SU-DHL-6 (cell line): ENCODE results near the gene DNAH3.
"Not testable (repeated sequence)": the region's sequence is repeated elsewhere in the genome, so short reads cannot be mapped to it uniquely, and the experiment has no call there.

Source experiments
- H2AFZ ChIP-seq: fragments of 200-600 bp; sonication (generic); 2 replicates; pipeline ENCODE4 v1.6.1; 2014; ENCODE audit warnings: low read depth, mild to moderate bottlenecking, moderate library complexity, mixed read lengths, antibody characterized with exemption, low read length; ENCODE audit not compliant: severe bottlenecking
- H3F3A ChIP-seq: fragments of 200-600 bp; shearing (Covaris generic); 2 replicates; pipeline ENCODE4 v1.6.0; 2016; ENCODE audit warnings: antibody characterized with exemption, mild to moderate bottlenecking; ENCODE audit not compliant: insufficient read depth
- H3K27ac ChIP-seq: fragments of 200-600 bp; sonication (generic); 2 replicates; pipeline ENCODE4 v1.5.1; 2016; ENCODE audit warnings: low read depth, mild to moderate bottlenecking, low read length, moderate library complexity, mixed read lengths
- H3K27me3 ChIP-seq: fragments of 200-600 bp; sonication (generic), shearing (Covaris generic); 2 replicates; pipeline ENCODE4 v1.6.0; 2014; ENCODE audit warnings: mild to moderate bottlenecking, low read length
- H3K36me3 ChIP-seq: fragments of 200-600 bp; sonication (generic); 2 replicates; pipeline ENCODE4 v1.6.1; 2014; ENCODE audit warnings: mild to moderate bottlenecking, low read length, mixed read lengths
- H3K4me2 ChIP-seq: fragments of 300-600, 200-600 bp; shearing (Covaris generic), sonication (generic); 2 replicates; pipeline ENCODE4 v1.6.0; 2014; ENCODE audit warnings: low read length, low read depth, mild to moderate bottlenecking; ENCODE audit not compliant: poor library complexity, severe bottlenecking
- H3K4me3 ChIP-seq: fragments of 200-600 bp; sonication (generic); 2 replicates; pipeline ENCODE4 v1.5.1; 2014; ENCODE audit warnings: antibody characterized with exemption, low read length, mild to moderate bottlenecking, mixed read lengths; ENCODE audit not compliant: insufficient read depth, poor library complexity, severe bottlenecking
- H3K79me2 ChIP-seq: fragments of 200-600 bp; sonication (generic); 2 replicates; pipeline ENCODE4 v1.6.1; 2014; ENCODE audit warnings: mild to moderate bottlenecking, low read length, moderate library complexity; ENCODE audit not compliant: insufficient read depth
- H3K9ac ChIP-seq: fragments of 200-600 bp; sonication (generic); 2 replicates; pipeline ENCODE4 v1.7.0; 2014; ENCODE audit warnings: mild to moderate bottlenecking, low read length
- H3K9me2 ChIP-seq: fragments of 200-600 bp; sonication (generic); replicated peaks from 2 replicates; pipeline ENCODE4 v1.6.1; 2014; ENCODE audit warnings: low read length; ENCODE audit not compliant: insufficient read depth
- H3K9me3 ChIP-seq: fragments of 200-600 bp; sonication (generic); 2 replicates; pipeline ENCODE4 v1.6.1; 2014; ENCODE audit warnings: low read length, mixed read lengths; ENCODE audit not compliant: insufficient read depth
- H4K20me1 ChIP-seq: fragments of 200-600 bp; sonication (generic); 2 replicates; pipeline ENCODE4 v1.6.1; 2014; ENCODE audit warnings: low read depth, mild to moderate bottlenecking, antibody characterized with exemption, low read length, moderate library complexity, mixed read lengths
- EZH2phosphoT487 ChIP-seq: fragments of 200-600 bp; sonication (generic), shearing (Covaris generic); conservative IDR thresholded peaks from 2 replicates; pipeline ENCODE4 v1.6.1; 2018; ENCODE audit warnings: mild to moderate bottlenecking, antibody characterized with exemption, low read length, moderate library complexity, mixed read lengths
- TF ChIP-seq, protein P1 (sequence below): fragments of 200-600 bp; sonication (generic); IDR thresholded peaks from one replicate; pipeline ENCODE4 v1.5.1; 2017; ENCODE audit warnings: antibody characterized with exemption, mild to moderate bottlenecking, low read length, moderate library complexity; ENCODE audit not compliant: insufficient read depth, poor library complexity, severe bottlenecking

The DNAH3 gene

DNA sequence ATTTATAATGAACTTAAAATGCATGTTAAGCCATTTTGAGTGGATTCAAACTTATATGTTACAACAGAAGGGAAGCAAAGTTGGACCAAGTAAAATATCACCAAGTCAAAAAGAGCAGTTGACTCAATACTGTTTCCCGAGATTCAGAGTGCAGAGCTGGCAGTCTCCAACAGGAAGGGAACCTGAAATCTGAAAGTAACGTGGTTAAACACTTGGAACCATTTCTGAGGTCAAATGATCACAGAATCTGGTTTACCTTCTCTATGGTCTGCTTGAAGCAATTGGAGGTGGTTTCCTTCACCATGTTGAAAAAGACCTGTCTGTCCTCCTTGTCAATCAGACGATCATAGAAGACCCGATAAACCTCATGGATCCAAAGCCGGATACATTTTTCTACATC lies 163.6 kb downstream of the DNAH3 start:
- no peaks in the 10 kb centered on the region for H3K27me3 ChIP-seq
- H3K9me3 ChIP-seq: no peaks in the 10 kb centered on the region
- no peak overlapping the region for H3K27ac ChIP-seq

DNA sequence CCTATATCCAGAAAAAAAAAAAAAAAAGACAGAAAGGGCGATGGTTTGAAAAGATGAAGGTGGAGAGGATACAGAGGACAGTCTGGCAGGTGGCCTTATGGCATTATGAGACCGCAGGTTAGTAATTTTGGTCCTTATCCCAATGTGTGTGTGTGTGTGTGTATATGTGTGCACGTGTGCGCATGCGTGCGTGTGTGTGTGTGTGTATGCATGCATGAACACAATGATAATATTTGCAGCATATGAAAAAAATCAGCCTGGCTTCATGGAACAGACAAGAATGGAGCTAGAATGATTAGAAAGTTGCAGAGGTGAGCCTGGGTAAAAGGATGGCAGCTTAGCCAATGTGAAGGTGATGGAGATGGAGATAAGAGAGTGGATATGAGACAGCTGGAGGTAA lies 166.6 kb downstream of the DNAH3 start:
- Histone ChIP-seq H3K79me2 (no peaks in the 10 kb centered on the region), H3K27me3 (no peaks in the 10 kb centered on the region), H3K4me3 (no peak overlapping the region), H3K36me3 (no peaks in the 10 kb centered on the region), H2AFZ (no peak overlapping the region), H3F3A (no peaks in the 10 kb centered on the region), H3K9me3 (no peaks in the 10 kb centered on the region), H3K27ac (no peak overlapping the region), H3K9me2 (no peaks in the 10 kb centered on the region), H3K9ac (no peak overlapping the region), H3K4me2 (no peak overlapping the region), H4K20me1 (no peaks in the 10 kb centered on the region)
- TF ChIP-seq, protein P1, sequence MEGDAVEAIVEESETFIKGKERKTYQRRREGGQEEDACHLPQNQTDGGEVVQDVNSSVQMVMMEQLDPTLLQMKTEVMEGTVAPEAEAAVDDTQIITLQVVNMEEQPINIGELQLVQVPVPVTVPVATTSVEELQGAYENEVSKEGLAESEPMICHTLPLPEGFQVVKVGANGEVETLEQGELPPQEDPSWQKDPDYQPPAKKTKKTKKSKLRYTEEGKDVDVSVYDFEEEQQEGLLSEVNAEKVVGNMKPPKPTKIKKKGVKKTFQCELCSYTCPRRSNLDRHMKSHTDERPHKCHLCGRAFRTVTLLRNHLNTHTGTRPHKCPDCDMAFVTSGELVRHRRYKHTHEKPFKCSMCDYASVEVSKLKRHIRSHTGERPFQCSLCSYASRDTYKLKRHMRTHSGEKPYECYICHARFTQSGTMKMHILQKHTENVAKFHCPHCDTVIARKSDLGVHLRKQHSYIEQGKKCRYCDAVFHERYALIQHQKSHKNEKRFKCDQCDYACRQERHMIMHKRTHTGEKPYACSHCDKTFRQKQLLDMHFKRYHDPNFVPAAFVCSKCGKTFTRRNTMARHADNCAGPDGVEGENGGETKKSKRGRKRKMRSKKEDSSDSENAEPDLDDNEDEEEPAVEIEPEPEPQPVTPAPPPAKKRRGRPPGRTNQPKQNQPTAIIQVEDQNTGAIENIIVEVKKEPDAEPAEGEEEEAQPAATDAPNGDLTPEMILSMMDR: no peak
- TF ChIP-seq EZH2phosphoT487: no peak

More for the DNA sequence above, 163.6 kb downstream of the DNAH3 start:
- Histone ChIP-seq H3K79me2 (no peaks in the 10 kb centered on the region), H4K20me1 (no peaks in the 10 kb centered on the region), H3K4me2 (no peak overlapping the region), H3K36me3 (no peaks in the 10 kb centered on the region), H3K9me2 (no peaks in the 10 kb centered on the region), H3K9ac (no peak overlapping the region), H3F3A (no peaks in the 10 kb centered on the region), H3K4me3 (no peak overlapping the region), H2AFZ (no peak overlapping the region)
- TF ChIP-seq, protein P1: no peak
- no peak for TF ChIP-seq EZH2phosphoT487

DNA sequence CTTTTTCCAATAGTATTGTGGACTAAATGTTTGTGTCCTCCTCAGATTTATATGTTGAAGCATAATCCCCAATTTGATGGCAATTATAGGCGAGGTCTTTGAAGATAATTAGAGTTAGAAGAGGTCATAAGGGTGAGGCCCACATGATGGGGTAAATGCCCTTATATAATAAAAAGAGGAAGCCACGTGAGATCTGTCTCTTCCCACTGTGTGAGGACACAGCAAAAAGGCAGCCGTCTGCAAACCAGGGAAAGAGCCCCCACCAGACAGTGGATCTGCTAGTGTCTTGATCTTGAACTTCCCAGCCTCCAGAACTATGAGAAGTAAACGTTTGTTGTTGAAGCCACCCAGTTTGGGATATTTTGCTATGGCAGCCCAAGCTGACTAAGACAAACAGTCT lies 174.1 kb downstream of the DNAH3 start:
- Histone ChIP-seq H3K9me2 (no peaks in the 10 kb centered on the region), H3F3A (no peaks in the 10 kb centered on the region), H4K20me1 (no peaks in the 10 kb centered on the region), H3K9ac (no peak overlapping the region), H3K27me3 (no peaks in the 10 kb centered on the region), H3K9me3 (no peaks in the 10 kb centered on the region), H3K4me3 (no peak overlapping the region), H3K79me2 (no peaks in the 10 kb centered on the region), H3K36me3 (no peaks in the 10 kb centered on the region), H3K27ac (no peak overlapping the region), H3K4me2 (no peak overlapping the region), H2AFZ (no peak overlapping the region)
- TF ChIP-seq, protein P1: no peak
- TF ChIP-seq EZH2phosphoT487: no peak

DNA sequence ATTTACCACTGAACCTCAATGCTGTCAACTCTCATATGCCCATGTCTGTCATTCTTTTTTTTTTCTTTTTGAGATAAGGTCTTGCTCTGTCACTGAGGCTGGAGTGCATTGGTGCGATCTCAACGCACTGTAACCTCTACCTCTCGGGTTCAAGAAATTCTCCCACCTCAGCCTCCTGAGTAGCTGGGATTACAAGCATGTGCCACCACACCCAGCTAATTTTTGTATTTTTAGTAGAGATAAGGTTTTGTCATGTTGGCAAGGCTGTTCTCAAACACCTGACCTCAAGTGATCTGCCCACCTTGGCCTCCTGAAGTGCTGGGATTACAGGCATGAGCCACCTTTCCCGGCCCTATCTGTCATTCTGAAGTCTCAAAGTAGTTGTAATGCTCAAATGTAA lies 177.4 kb downstream of the DNAH3 start:
- not testable (repeated sequence) for H3F3A ChIP-seq, H3K4me3 ChIP-seq, H3K27ac ChIP-seq, H3K4me2 ChIP-seq, H4K20me1 ChIP-seq, H3K36me3 ChIP-seq, H3K79me2 ChIP-seq, H3K9ac ChIP-seq, H2AFZ ChIP-seq, H3K9me3 ChIP-seq, H3K27me3 ChIP-seq, H3K9me2 ChIP-seq
